Measurements from ENCODE around the gene LRRC74A.

- TF ChIP-seq CTCF (conservative IDR thresholded peaks at IDR 0.05; ENCODE audit: low read length) (no peak), EZH2phosphoT487 (IDR thresholded peaks at IDR 0.05; ENCODE audit: borderline replicate concordance) (no peak)
These were observed 14.6 kb upstream of the LRRC74A start for GRCh38 chr14:76811561-76811960.

All from Loucy (cell line).